HG02642 (cell line): ENCODE results near the gene UGT3A2.
"Not testable (repeated sequence)": the region's sequence is repeated elsewhere in the genome, so short reads cannot be mapped to it uniquely, and the experiment has no call there.

Experiments
- ATAC-seq: cut with Tn5 transposase; IDR thresholded peaks from one replicate; pipeline ENCODE4 v1.9.1; 2021; ENCODE audit warnings: mild to moderate bottlenecking; ENCODE audit not compliant: unreplicated experiment, poor library complexity

The UGT3A2 gene

GRCh38 chr5:36055984-36056383, 10.7 kb downstream of the UGT3A2 start:
- ATAC-seq, result no peak

- ATAC-seq, result no peak
Measured at GRCh38 chr5:36054647-36055046, 12.0 kb downstream of the UGT3A2 start.

GRCh38 chr5:36052538-36052937, 14.1 kb downstream of the UGT3A2 start:
- no peak for ATAC-seq

GRCh38 chr5:36049949-36050348, 16.7 kb downstream of the UGT3A2 start:
- ATAC-seq, result no peak

- no peak for ATAC-seq
Measured at GRCh38 chr5:36047384-36048160, 19.1 kb downstream of the UGT3A2 start.

- no peak for ATAC-seq
Measured at GRCh38 chr5:36045895-36046294, 20.8 kb downstream of the UGT3A2 start.

- ATAC-seq, result no peak
Measured at GRCh38 chr5:36041537-36041845, 25.2 kb downstream of the UGT3A2 start.

- ATAC-seq, result no peak
Measured at GRCh38 chr5:36040651-36041536, 25.8 kb downstream of the UGT3A2 start.

- ATAC-seq, result no peak
Measured at GRCh38 chr5:36035696-36036095, 31.0 kb downstream of the UGT3A2 start.

GRCh38 chr5:36034536-36035134, 32.0 kb downstream of the UGT3A2 start:
- ATAC-seq, result not testable (repeated sequence)

- no peak for ATAC-seq
Measured at GRCh38 chr5:36033486-36033885, 33.2 kb downstream of the UGT3A2 start.

- ATAC-seq, result no peak
Measured at GRCh38 chr5:36033047-36033446, 33.6 kb downstream of the UGT3A2 start.

GRCh38 chr5:36031223-36031622, 35.5 kb downstream of the UGT3A2 start:
- ATAC-seq, result no peak

- no peak for ATAC-seq
Measured at GRCh38 chr5:36029914-36030313, 36.8 kb downstream of the UGT3A2 start.

- ATAC-seq, result no peak
Measured at GRCh38 chr5:36028816-36029465, 37.7 kb downstream of the UGT3A2 start.

- ATAC-seq, result no peak
Measured at GRCh38 chr5:36027711-36028110, 39.0 kb downstream of the UGT3A2 start.

GRCh38 chr5:36026706-36027465, 39.8 kb downstream of the UGT3A2 start:
- ATAC-seq, result no peak

- ATAC-seq, result not testable (repeated sequence)
Measured at GRCh38 chr5:36022246-36022645, 44.4 kb downstream of the UGT3A2 start.

GRCh38 chr5:36019584-36019983, 47.1 kb downstream of the UGT3A2 start:
- not testable (repeated sequence) for ATAC-seq

- no peak for ATAC-seq
Measured at GRCh38 chr5:36017622-36018021, 49.1 kb downstream of the UGT3A2 start.
